ENCODE results near the gene FANCC. TPM values are rescaled to one million over a fixed set of nuclear protein-coding genes. Genes with fewer than 3 reads are reported as not detected.

FANCC gene
- total and polyA plus RNA-seq, 2 experiments from 2014 or later, result 11.9 to 14.0 TPM

DNA sequence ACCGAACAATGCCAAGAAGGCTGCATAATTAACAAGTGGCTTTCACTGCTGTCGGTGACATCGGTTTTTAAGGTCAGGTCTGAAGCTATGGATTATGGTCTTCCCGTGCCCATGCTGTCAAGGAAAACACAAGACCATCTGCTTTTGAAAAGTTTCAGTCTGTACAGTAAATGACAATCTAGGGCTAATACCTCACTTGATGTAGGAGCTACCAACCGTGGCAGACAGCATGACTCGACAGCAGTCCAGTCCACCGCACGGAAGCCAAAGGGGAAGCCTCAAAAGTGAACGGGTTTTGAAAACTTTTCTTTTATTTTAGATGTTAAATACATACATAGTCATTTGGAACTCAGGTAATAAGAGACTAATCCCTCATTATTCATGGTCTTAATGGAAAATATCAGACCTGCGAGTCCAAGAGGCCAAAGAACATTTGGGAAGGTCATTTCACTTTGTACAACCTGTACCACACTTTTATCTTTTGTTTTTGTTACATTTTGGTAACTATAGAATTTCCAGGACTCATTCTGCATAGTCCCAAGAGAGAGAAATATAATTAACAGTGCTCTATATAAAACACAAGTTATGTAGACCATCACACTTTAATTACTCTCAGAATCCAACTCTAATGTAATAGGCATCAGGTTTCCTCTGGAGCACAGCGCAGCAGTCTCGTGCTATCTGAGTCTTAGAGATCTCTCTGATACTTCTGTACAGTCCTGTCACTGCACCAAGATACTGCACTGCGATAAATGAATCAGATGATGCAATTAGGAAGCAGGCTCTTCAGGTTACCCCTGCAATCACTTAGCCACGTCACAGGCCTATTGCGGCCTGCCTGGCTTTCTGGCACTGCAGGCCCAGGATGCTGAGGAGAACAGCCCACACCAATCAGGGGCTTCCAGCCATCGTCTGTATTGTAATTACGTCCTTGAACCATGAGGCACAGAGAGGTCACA, 184.9 kb downstream of the FANCC start:
- H3K4me1 ChIP-seq (ENCODE audit: low read depth), result no peaks in the 10 kb centered on the region
- DNase-seq (ENCODE audit: low read depth in 1 of 2, low spot score in 1 of 2), result no peak

DNA sequence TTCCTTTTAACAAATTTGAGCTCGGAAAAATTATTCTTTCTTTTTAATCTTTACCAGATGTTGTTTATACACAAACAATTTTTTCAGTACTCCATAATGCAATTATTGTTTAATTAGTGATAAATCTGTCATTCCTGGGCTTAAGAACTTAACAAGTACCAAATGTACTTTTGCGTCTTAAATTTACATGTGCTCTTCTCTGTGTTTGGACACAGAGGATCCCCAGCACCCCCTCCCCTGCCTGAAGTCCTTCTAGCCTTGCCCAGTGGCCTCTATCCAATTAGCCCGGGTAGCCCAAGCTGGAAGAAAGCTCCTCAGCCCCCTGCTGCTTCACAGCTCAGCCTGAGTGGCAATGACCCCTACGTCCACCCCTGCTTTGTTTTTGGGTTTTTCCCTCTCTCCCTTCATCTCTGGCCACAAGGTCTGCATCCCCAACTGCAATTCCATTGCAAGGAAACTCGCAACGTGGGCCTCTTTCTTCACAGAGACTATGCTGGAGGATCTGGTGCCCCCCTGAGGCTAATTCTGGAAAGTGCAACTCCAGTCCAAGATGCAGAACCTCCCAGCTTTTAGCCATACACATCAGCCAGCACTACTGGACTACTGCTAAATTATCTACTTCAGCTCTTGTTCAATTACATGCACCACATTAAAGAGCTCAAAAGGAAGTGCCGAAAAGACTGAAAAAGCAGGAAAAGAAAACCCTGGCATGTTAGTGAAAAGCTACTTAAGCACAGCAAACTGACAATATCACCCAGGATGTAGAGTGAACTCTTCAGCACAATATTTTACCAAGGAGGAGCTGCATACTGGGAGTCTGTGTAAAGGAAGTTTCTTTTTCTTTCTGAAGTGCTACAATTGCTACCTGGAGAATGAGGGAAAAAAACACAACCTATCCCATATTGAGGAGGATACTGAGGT, 186.2 kb downstream of the FANCC start:
- Histone ChIP-seq H3K27ac (no peak overlapping the region), H3K4me3 (no peak overlapping the region), H3K4me1 (ENCODE audit: low read depth) (no peaks in the 10 kb centered on the region), H3K27me3 (no peaks in the 10 kb centered on the region), H3K9me3 (ENCODE audit: low read depth) (no peaks in the 10 kb centered on the region), H3K36me3 (no peaks in the 10 kb centered on the region)
- TF ChIP-seq, protein P1, sequence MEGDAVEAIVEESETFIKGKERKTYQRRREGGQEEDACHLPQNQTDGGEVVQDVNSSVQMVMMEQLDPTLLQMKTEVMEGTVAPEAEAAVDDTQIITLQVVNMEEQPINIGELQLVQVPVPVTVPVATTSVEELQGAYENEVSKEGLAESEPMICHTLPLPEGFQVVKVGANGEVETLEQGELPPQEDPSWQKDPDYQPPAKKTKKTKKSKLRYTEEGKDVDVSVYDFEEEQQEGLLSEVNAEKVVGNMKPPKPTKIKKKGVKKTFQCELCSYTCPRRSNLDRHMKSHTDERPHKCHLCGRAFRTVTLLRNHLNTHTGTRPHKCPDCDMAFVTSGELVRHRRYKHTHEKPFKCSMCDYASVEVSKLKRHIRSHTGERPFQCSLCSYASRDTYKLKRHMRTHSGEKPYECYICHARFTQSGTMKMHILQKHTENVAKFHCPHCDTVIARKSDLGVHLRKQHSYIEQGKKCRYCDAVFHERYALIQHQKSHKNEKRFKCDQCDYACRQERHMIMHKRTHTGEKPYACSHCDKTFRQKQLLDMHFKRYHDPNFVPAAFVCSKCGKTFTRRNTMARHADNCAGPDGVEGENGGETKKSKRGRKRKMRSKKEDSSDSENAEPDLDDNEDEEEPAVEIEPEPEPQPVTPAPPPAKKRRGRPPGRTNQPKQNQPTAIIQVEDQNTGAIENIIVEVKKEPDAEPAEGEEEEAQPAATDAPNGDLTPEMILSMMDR (IDR thresholded peaks at IDR 0.05; ENCODE audit: low read depth, low read length), result peak; percentile 94
- peak; percentile 76 to 82 for DNase-seq (ENCODE audit: low read depth in 1 of 2, low spot score in 1 of 2)

More for the DNA sequence above, 184.9 kb downstream of the FANCC start:
- Histone ChIP-seq H3K4me3 (no peak overlapping the region), H3K27ac (no peak overlapping the region), H3K9me3 (ENCODE audit: low read depth) (no peaks in the 10 kb centered on the region), H3K27me3 (no peaks in the 10 kb centered on the region), H3K36me3 (no peaks in the 10 kb centered on the region)
- TF ChIP-seq, protein P1 (IDR thresholded peaks at IDR 0.05; ENCODE audit: low read depth, low read length), result no peak

DNA sequence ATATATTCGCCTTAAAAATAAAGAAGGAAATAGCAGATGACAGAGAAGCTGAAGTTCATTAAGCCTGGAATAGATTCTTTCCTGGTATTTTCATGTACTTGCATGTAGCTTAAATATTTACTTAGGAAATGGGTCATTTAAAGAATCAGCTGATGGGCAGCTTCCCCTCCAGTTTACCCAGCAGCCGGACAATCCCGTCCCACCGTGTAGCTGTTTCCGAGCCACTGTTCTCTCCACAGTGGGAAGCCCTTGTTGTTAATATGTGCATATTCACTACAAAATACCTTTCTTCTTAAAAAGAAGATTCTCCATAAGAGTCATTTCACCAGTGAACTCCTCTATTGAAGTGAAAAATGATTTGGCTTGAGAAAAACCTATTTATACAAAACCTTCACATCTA, 187.0 kb downstream of the FANCC start:
- Histone ChIP-seq H3K4me1 (ENCODE audit: low read depth) (no peaks in the 10 kb centered on the region), H3K4me3 (no peak overlapping the region), H3K36me3 (no peaks in the 10 kb centered on the region), H3K9me3 (ENCODE audit: low read depth) (no peaks in the 10 kb centered on the region), H3K27ac (no peak overlapping the region), H3K27me3 (no peaks in the 10 kb centered on the region)
- no peak for DNase-seq (ENCODE audit: low read depth in 1 of 2, low spot score in 1 of 2)
- TF ChIP-seq, protein P1 (IDR thresholded peaks at IDR 0.05; ENCODE audit: low read depth, low read length), result no peak

DNA sequence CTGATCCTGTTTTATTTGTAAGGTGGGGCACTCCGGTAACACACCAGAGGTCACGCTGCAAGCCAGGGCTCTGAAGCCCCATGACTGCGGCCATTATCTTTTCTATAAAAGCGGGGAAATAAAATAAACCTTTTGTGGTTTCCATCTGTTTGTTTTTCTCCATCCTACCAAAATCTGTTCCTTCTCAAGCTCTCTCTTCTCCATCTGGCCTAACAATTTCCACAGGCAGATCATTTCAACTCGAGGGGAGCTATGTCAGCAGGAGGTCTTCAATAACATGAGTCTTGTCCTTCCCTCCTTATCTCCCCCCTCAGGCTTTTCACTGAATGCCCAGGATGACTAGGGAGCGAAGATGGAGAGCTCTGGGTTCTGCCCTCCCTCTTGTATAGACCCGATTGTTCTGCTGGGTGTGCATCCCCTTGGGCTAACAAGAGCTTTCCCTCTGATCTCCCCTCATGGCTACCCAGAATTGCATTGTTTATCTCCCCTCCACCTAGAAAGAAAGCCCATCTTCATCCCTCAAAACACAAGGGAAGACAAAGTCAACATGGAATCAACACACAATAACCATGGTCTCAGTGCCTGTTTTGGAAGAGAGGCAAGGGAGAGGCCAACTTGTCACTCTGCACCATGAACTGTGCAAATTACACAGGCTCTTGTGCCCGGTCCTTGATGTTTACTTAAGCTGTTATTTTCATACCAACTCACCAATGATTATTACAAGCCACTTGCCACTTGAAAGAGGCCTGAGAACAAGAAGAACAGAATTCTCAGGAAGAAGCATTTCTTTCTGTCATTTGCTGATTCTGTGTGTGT, 187.8 kb downstream of the FANCC start:
- DNase-seq (ENCODE audit: low read depth in 1 of 2, low spot score in 1 of 2), result no peak
- Histone ChIP-seq H3K27me3 (no peaks in the 10 kb centered on the region), H3K27ac (no peak overlapping the region), H3K4me1 (ENCODE audit: low read depth) (no peaks in the 10 kb centered on the region), H3K4me3 (no peak overlapping the region), H3K36me3 (no peaks in the 10 kb centered on the region), H3K9me3 (ENCODE audit: low read depth) (no peaks in the 10 kb centered on the region)
- TF ChIP-seq, protein P1 (IDR thresholded peaks at IDR 0.05; ENCODE audit: low read depth, low read length), result no peak

DNA sequence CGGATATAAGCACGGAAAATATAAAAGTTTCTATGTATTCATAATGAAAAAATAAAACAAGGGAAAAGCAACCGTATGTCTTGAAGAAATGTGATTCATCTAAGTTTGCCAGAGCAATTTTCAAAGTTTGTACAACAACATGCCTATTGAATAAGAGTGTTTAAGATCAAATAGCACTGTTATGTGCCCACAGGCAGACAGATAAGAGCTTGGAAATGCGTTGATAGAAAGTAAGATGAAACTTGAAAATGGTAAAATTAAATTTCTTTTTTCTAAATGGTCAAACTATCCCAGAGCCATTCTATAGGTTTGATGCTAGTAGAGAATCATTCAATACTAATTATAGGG, 189.4 kb downstream of the FANCC start:
- no peaks in the 10 kb centered on the region for H3K27me3 ChIP-seq
- no peak overlapping the region for H3K4me3 ChIP-seq
- no peaks in the 10 kb centered on the region for H3K36me3 ChIP-seq
- no peak overlapping the region for H3K27ac ChIP-seq
- DNase-seq (ENCODE audit: low read depth in 1 of 2, low spot score in 1 of 2), result no peak
- H3K4me1 ChIP-seq (ENCODE audit: low read depth), result no peaks in the 10 kb centered on the region
- TF ChIP-seq, protein P1 (IDR thresholded peaks at IDR 0.05; ENCODE audit: low read depth, low read length), result no peak
- H3K9me3 ChIP-seq (ENCODE audit: low read depth), result no peaks in the 10 kb centered on the region
